PC-3 (cell line): ENCODE data around the gene PIGC. TPM values are rescaled to one million over a fixed set of nuclear protein-coding genes. Genes with fewer than 3 reads are reported as not detected.

ENCODE experiments used
- ATAC-seq: fragments of 200-7000 bp; cut with Tn5 transposase; 2 replicates; pipeline ENCODE4 v1.9.1; 2020; ENCODE audit warnings: mild to moderate bottlenecking, moderate library complexity
- BruUV-seq: library from RNA; stranded (reverse); fragments of 400-500 nt; replicated peaks from 2 replicates; lab custom pipeline; 2021; lab: Mats Ljungman, UMichigan
- CTCF ChIA-PET: fragments of 300-600 bp; sonication (Branson Sonifier 250); formaldehyde crosslinking; loops from one replicate; lab custom pipeline; 2022; ENCODE audit warnings: antibody characterized with exemption; lab: Charles Lee
- POLR2A ChIA-PET: fragments of 300-600 bp; sonication (Branson Sonifier 250); formaldehyde crosslinking; loops from one replicate; lab custom pipeline; 2022; ENCODE audit warnings: antibody characterized with exemption; ENCODE audit not compliant: unreplicated experiment; lab: Charles Lee
- DNase-seq: peaks from one replicate; pipeline ENCODE4 v3.0.0-alpha.2; 2015
- H2AFZ ChIP-seq: fragments of 300-600 bp; sonication (generic); 2 replicates; pipeline ENCODE4 v1.6.0; 2016; ENCODE audit warnings: antibody characterized with exemption, low read length
- H3F3A ChIP-seq: fragments of 300-600 bp; sonication (generic); one replicate; pipeline ENCODE4 v1.6.0; 2017; ENCODE audit warnings: antibody characterized with exemption, low read length, control low read depth, mild to moderate bottlenecking; ENCODE audit not compliant: unreplicated experiment
- H3K27ac ChIP-seq: fragments of 300-600 bp; sonication (generic); 2 replicates; pipeline ENCODE4 v1.5.1; 2016; ENCODE audit warnings: mild to moderate bottlenecking, low read length
- H3K27me3 ChIP-seq: fragments of 300-600 bp; sonication (generic); 2 replicates; pipeline ENCODE4 v1.6.1; 2016; ENCODE audit warnings: low read length, mixed read lengths
- H3K36me3 ChIP-seq: fragments of 300-600 bp; sonication (generic); 2 replicates; pipeline ENCODE4 v1.6.1; 2016; ENCODE audit warnings: low read depth, mixed run types, low read length, mixed read lengths
- H3K4me1 ChIP-seq: fragments of 300-600 bp; sonication (generic); 2 replicates; pipeline ENCODE4 v1.5.1; 2016; ENCODE audit warnings: low read length; ENCODE audit not compliant: insufficient read depth
- H3K4me2 ChIP-seq: fragments of 300-600 bp; sonication (generic); 2 replicates; pipeline ENCODE4 v1.6.0; 2016; ENCODE audit warnings: low read length
- H3K4me3 ChIP-seq: fragments of 300-600 bp; sonication (generic); 2 replicates; pipeline ENCODE4 v1.5.1; 2016; ENCODE audit warnings: mild to moderate bottlenecking, low read length, mixed read lengths
- H3K79me2 ChIP-seq: fragments of 300-600 bp; sonication (generic); 2 replicates; pipeline ENCODE4 v1.6.1; 2017; ENCODE audit warnings: low read length, mixed read lengths
- H3K9ac ChIP-seq: fragments of 300-600 bp; sonication (generic); 2 replicates; pipeline ENCODE4 v1.6.0; 2016; ENCODE audit warnings: mild to moderate bottlenecking, low read length
- H3K9me2 ChIP-seq: fragments of 300-600 bp; sonication (generic); replicated peaks from 2 replicates; pipeline ENCODE4 v1.6.1; 2016; ENCODE audit warnings: mixed run types, low read length, mixed read lengths
- H3K9me3 ChIP-seq: fragments of 300-600 bp; sonication (generic); 2 replicates; pipeline ENCODE4 v1.6.1; 2016; ENCODE audit warnings: low read length, mixed read lengths
- H4K20me1 ChIP-seq: fragments of 300-600 bp; sonication (generic); 2 replicates; pipeline ENCODE4 v1.6.1; 2016; ENCODE audit warnings: low read length, mixed read lengths
- EZH2 ChIP-seq: fragments of 300-600 bp; sonication (generic); IDR thresholded peaks from one replicate; pipeline ENCODE4 v1.6.1; 2017; ENCODE audit warnings: antibody characterized with exemption, mild to moderate bottlenecking, low read length; ENCODE audit not compliant: unreplicated experiment
- EZH2phosphoT487 ChIP-seq: fragments of 300-600 bp; sonication (generic); IDR thresholded peaks from 2 replicates; pipeline ENCODE4 v1.6.1; 2018; ENCODE audit warnings: mild to moderate bottlenecking, antibody characterized with exemption, low read length, borderline replicate concordance
- intact Hi-C: fragments of 100-400 bp; cut with micrococcal nuclease; formaldehyde crosslinking; loops from 2 replicates; pipeline ENCODE4 v1.9.0; 2023
- total RNA-seq: library from RNA; depleted of rRNA; stranded (reverse); fragments of >200 nt; gene quantifications from 2 replicates; pipeline ENCODE4 v1.2.3, GENCODE V29; 2014
- TF ChIP-seq, protein P1 (sequence below): fragments of 300-600 bp; sonication (generic); conservative IDR thresholded peaks from 2 replicates; pipeline ENCODE4 v1.5.1; 2017; ENCODE audit warnings: antibody characterized with exemption, low read depth, mild to moderate bottlenecking, low read length

Gene PIGC
- total RNA-seq, 1 experiment from 2014 or later, result 70.5 TPM

DNA sequence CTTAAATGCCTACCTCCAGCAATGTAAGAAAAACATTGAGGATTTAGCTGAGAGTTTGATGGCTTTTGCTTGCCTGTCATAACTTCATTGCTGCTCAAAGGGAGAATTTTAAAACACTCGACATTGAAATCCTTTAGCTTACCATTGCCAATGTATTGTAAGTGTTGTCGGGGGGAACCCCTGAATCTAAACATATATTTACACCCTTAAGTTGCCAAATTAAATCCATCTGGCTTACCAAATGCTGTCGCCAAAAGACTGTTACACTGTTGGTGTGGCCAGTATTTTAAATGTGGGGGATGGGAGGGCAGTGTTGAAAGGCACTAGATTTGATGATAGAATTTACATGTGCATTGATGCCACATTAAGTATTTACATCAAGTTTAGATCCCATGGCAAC, 48.3 kb downstream of the PIGC start:
- H4K20me1 ChIP-seq, result no peaks in the 10 kb centered on the region
- no peak overlapping the region for H2AFZ ChIP-seq
- H3F3A ChIP-seq, result no peaks in the 10 kb centered on the region
- H3K9me3 ChIP-seq, result no peaks in the 10 kb centered on the region
- no peak for ATAC-seq
- no peak overlapping the region for H3K4me3 ChIP-seq
- no peaks in the 10 kb centered on the region for H3K9me2 ChIP-seq
- no peak overlapping the region for H3K4me2 ChIP-seq
- H3K27ac ChIP-seq, result no peak overlapping the region
- no peak for DNase-seq
- H3K79me2 ChIP-seq, result no peaks in the 10 kb centered on the region
- intact Hi-C loops, result loop anchor here (5.0 to 10.0 kb wide), 2 partner anchors 53 to 751 kb away; no protein-coding TSS in a partner anchor
- no peak for TF ChIP-seq EZH2
- TF ChIP-seq, protein P1, sequence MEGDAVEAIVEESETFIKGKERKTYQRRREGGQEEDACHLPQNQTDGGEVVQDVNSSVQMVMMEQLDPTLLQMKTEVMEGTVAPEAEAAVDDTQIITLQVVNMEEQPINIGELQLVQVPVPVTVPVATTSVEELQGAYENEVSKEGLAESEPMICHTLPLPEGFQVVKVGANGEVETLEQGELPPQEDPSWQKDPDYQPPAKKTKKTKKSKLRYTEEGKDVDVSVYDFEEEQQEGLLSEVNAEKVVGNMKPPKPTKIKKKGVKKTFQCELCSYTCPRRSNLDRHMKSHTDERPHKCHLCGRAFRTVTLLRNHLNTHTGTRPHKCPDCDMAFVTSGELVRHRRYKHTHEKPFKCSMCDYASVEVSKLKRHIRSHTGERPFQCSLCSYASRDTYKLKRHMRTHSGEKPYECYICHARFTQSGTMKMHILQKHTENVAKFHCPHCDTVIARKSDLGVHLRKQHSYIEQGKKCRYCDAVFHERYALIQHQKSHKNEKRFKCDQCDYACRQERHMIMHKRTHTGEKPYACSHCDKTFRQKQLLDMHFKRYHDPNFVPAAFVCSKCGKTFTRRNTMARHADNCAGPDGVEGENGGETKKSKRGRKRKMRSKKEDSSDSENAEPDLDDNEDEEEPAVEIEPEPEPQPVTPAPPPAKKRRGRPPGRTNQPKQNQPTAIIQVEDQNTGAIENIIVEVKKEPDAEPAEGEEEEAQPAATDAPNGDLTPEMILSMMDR, result no peak
- no peak for TF ChIP-seq EZH2phosphoT487
- peaks cover 47% of the 10 kb centered on the region for H3K4me1 ChIP-seq
- H3K27me3 ChIP-seq, result no peaks in the 10 kb centered on the region
- CTCF ChIA-PET, result no interaction called here
- no peaks in the 10 kb centered on the region for H3K36me3 ChIP-seq
- BruUV-seq, result no TSS peak
- POLR2A ChIA-PET, result no interaction called here
- no peak overlapping the region for H3K9ac ChIP-seq

DNA sequence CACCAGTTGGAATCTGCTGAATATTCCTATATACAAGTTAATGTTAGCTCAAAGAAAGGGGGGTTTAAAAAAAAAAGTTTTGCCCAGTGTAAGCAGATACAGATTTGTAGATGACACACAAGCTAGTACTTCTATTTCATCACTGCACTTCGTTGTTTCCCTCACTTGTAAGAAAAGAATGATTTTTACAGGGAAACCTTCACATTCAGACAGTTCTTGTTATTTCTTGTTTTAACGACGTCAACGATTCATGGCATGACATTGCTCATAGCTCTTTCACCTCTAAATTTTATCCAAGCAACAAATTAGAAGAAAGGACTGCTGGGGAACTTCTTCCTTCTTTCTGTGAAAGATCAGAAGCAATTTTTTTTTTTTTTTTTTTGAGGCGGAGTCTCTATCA, 49.1 kb downstream of the PIGC start:
- peak overlapping the region; percentile 15 for H3K27ac ChIP-seq
- ChIA-PET CTCF (interaction anchor here (0.7 to 0.9 kb wide), 3 partner anchors 37 to 679 kb away, joined by 3 to 5 read pairs (median 4); no protein-coding TSS in a partner anchor), POLR2A (interaction anchor here (0.5 to 1.1 kb wide), 3 partner anchors 35 to 388 kb away, joined by 3 to 17 read pairs (median 3); no protein-coding TSS in a partner anchor)
- intact Hi-C loops, result loop anchor here (1.0 to 10.0 kb wide), 3 partner anchors 35 to 750 kb away; no protein-coding TSS in a partner anchor
- H3K4me3 ChIP-seq, result no peak overlapping the region
- no peak overlapping the region for H3K9ac ChIP-seq
- H3K4me1 ChIP-seq, result peaks cover 40% of the 10 kb centered on the region
- no peaks in the 10 kb centered on the region for H4K20me1 ChIP-seq
- ATAC-seq, result no peak
- DNase-seq, result no peak
- H3F3A ChIP-seq, result no peaks in the 10 kb centered on the region
- peak overlapping the region; percentile 50; the same call in 1 of the 2 replicates for H2AFZ ChIP-seq
- no peaks in the 10 kb centered on the region for H3K79me2 ChIP-seq
- TF ChIP-seq, protein P1, result no peak
- TF ChIP-seq EZH2phosphoT487 (no peak), EZH2 (no peak)
- peak overlapping the region; percentile 43 for H3K4me2 ChIP-seq
- H3K27me3 ChIP-seq, result no peaks in the 10 kb centered on the region
- no peaks in the 10 kb centered on the region for H3K36me3 ChIP-seq
- H3K9me2 ChIP-seq, result no peaks in the 10 kb centered on the region
- H3K9me3 ChIP-seq, result no peaks in the 10 kb centered on the region
- BruUV-seq, result no TSS peak
